GM21360 (cell line): ENCODE measurements around the gene MAMDC4.
"Not testable (repeated sequence)": the region's sequence is repeated elsewhere in the genome, so short reads cannot be mapped to it uniquely, and the experiment has no call there.

Source experiments
- ATAC-seq: cut with Tn5 transposase; IDR thresholded peaks from one replicate; pipeline ENCODE4 v1.9.1; 2021; ENCODE audit warnings: mild to moderate bottlenecking, moderate library complexity; ENCODE audit not compliant: unreplicated experiment

MAMDC4 gene

GRCh38 chr9:136824496-136825225, 27.5 kb upstream of the MAMDC4 start:
- ATAC-seq = no peak

GRCh38 chr9:136825295-136826187, 26.6 kb upstream of the MAMDC4 start:
- ATAC-seq = no peak

- no peak for ATAC-seq
These were observed 26.0 kb upstream of the MAMDC4 start for GRCh38 chr9:136826188-136826541.

DNA sequence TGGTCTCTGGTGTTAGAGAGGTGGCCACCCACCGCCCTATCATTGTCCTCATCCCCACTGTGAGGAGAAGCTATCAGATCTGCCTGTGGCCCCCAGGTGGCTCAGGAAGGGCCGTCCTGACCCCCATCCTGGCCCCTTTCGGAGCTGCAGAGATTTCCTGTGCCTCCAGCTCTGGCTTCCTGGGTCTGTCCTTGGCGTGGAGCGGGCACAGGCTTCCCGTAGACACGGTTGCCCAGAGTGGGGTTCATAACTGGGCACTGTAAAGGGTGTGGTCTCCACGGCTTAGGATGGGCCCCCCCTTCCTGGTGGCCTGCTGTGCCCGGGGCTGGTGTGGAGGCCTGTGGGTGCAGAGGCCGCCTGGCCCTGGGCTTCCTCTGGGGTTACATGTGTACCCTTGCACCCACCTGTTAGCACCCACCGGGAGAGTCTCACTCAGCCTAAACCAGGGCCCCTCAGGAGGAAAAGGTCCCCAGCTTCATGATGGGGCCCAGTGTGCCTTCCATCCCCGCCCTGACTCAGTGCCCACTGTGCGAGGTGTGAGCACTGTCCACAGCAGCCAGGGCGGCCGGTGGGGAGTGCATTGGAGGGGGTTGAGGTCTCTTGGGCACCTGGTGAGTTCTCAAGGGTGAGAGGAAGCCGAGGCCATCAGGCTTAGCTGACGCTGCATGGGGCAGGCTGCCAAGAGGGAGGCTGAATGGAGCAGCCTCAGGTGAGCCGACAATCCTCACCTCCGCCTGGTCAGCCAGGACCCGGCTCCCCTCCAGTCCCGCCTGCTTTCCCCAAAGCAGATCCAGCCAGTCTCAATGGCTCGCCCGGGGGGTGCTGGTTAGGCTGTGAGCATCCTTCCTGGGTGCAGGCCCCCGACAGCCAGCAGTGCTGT, 25.2 kb upstream of the MAMDC4 start:
- no peak for ATAC-seq

- ATAC-seq = no peak
These were observed 24.2 kb upstream of the MAMDC4 start for GRCh38 chr9:136827794-136828473.

GRCh38 chr9:136828474-136829140, 23.5 kb upstream of the MAMDC4 start:
- no peak for ATAC-seq

- no peak for ATAC-seq
These were observed 22.7 kb upstream of the MAMDC4 start for GRCh38 chr9:136829412-136829811.

GRCh38 chr9:136829981-136830885, 21.9 kb upstream of the MAMDC4 start:
- ATAC-seq = no peak

- no peak for ATAC-seq
These were observed 21.0 kb upstream of the MAMDC4 start for GRCh38 chr9:136831002-136831719.

- ATAC-seq = no peak
These were observed 20.4 kb upstream of the MAMDC4 start for GRCh38 chr9:136831720-136832104.

DNA sequence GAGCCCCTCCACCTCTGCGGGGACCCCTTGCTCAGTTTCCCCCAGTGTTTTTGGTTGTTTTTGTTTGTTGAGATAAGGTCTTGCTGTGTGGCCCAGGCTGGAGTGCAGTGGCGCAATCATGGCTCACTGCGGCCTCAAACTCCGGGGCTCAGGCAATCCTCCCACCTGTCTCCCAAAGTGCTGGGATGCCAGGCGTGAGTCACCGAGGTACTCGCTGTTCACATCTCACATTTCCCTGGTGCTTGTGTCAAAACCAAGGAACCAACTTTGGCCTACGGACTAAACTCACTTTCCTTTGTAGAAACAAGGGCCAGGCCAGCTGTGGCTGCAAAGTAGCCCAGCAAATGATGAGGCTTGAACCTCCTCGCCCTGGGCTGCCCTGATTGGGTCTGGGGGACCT, 19.6 kb upstream of the MAMDC4 start:
- no peak for ATAC-seq

- not testable (repeated sequence) for ATAC-seq
These were observed 18.6 kb upstream of the MAMDC4 start for GRCh38 chr9:136833381-136834048.

- ATAC-seq = no peak
These were observed 16.8 kb upstream of the MAMDC4 start for GRCh38 chr9:136835162-136835931.

GRCh38 chr9:136835932-136836904, 15.9 kb upstream of the MAMDC4 start:
- no peak for ATAC-seq

GRCh38 chr9:136837146-136837855, 14.8 kb upstream of the MAMDC4 start:
- no peak for ATAC-seq
